Activated T-helper 1 cell treated with anti-CD3 and anti-CD28 coated beads, Interleukin-12 subunit alpha, Interleukin-12 subunit beta, Interleukin-2, Interleukin-4 antibody, amounts not matched to agents 30 ng/mL and 10 ng/mL and 1 ng/mL, durations not matched to agents 14 hours and 24 hours and 36 hours (primary cell): ENCODE measurements around the gene CASD1. TPM values are rescaled to one million over a fixed set of nuclear protein-coding genes. Genes with fewer than 3 reads are reported as not detected.

Experiments used
- DNase-seq: peaks from one replicate; pipeline ENCODE4 v3.0.0; 2021; ENCODE audit warnings: low spot score
- H3K27ac Mint-ChIP-seq: one replicate; pipeline ENCODE4 v1.8.0; 2021; ENCODE audit warnings: mild to moderate bottlenecking, mixed read lengths
- H3K27me3 Mint-ChIP-seq: one replicate; pipeline ENCODE4 v1.8.0; 2022; ENCODE audit warnings: mild to moderate bottlenecking, moderate library complexity, mixed read lengths; ENCODE audit not compliant: insufficient read depth
- H3K36me3 Mint-ChIP-seq: one replicate; pipeline ENCODE4 v1.8.0; 2021; ENCODE audit warnings: low read depth, mixed read lengths
- H3K4me1 Mint-ChIP-seq: one replicate; pipeline ENCODE4 v1.8.0; 2021; ENCODE audit warnings: low read depth, mixed read lengths
- H3K4me3 Mint-ChIP-seq: one replicate; pipeline ENCODE4 v1.8.0; 2021; ENCODE audit warnings: mild to moderate bottlenecking, moderate library complexity, mixed read lengths
- H3K9me3 Mint-ChIP-seq: one replicate; pipeline ENCODE4 v1.8.0; 2021; ENCODE audit warnings: mixed read lengths
- intact Hi-C: fragments of 100-400 bp; cut with micrococcal nuclease; formaldehyde crosslinking; loops from one replicate; pipeline ENCODE4 v1.15.1; 2024
- total RNA-seq: library from RNA; stranded (reverse); gene quantifications from 2 replicates; pipeline ENCODE4 v1.2.3, GENCODE V29; 2022

Gene CASD1
- total RNA-seq, 1 donor from 2014 or later = 15.2 TPM

- H3K4me1 Mint-ChIP-seq = no peaks in the 10 kb centered on the region
- intact Hi-C loops = no loop called here
- no peak for DNase-seq
- peaks cover 24% of the 10 kb centered on the region for H3K9me3 Mint-ChIP-seq
- H3K27ac Mint-ChIP-seq = no peak overlapping the region
- no peaks in the 10 kb centered on the region for H3K27me3 Mint-ChIP-seq
- H3K4me3 Mint-ChIP-seq = no peak overlapping the region
- peaks cover 18% of the 10 kb centered on the region for H3K36me3 Mint-ChIP-seq
Observed at GRCh38 chr7:94575646-94576045, 66.0 kb downstream of the CASD1 start.

GRCh38 chr7:94576316-94576715 is 66.7 kb downstream of the CASD1 start:
- DNase-seq = no peak
- no peaks in the 10 kb centered on the region for H3K4me1 Mint-ChIP-seq
- no peak overlapping the region for H3K4me3 Mint-ChIP-seq
- H3K27ac Mint-ChIP-seq = no peak overlapping the region
- no peaks in the 10 kb centered on the region for H3K27me3 Mint-ChIP-seq
- H3K36me3 Mint-ChIP-seq = peaks cover 18% of the 10 kb centered on the region
- H3K9me3 Mint-ChIP-seq = peaks cover 24% of the 10 kb centered on the region
- intact Hi-C loops = no loop called here

- H3K4me1 Mint-ChIP-seq = no peaks in the 10 kb centered on the region
- no peak overlapping the region for H3K27ac Mint-ChIP-seq
- peaks cover 18% of the 10 kb centered on the region for H3K36me3 Mint-ChIP-seq
Observed at GRCh38 chr7:94577357-94577756, 67.7 kb downstream of the CASD1 start.

GRCh38 chr7:94578614-94579013 is 69.0 kb downstream of the CASD1 start:
- no peak overlapping the region for H3K27ac Mint-ChIP-seq
- peaks cover 24% of the 10 kb centered on the region for H3K9me3 Mint-ChIP-seq
- no peak overlapping the region for H3K4me3 Mint-ChIP-seq
- no peak for DNase-seq
- no peaks in the 10 kb centered on the region for H3K4me1 Mint-ChIP-seq
- H3K36me3 Mint-ChIP-seq = peaks cover 18% of the 10 kb centered on the region
- intact Hi-C loops = no loop called here
- no peaks in the 10 kb centered on the region for H3K27me3 Mint-ChIP-seq

More at GRCh38 chr7:94577357-94577756, 67.7 kb downstream of the CASD1 start:
- Mint-ChIP-seq H3K27me3 (no peaks in the 10 kb centered on the region), H3K9me3 (peaks cover 24% of the 10 kb centered on the region), H3K4me3 (no peak overlapping the region)
- intact Hi-C loops = no loop called here
- no peak for DNase-seq

DNA sequence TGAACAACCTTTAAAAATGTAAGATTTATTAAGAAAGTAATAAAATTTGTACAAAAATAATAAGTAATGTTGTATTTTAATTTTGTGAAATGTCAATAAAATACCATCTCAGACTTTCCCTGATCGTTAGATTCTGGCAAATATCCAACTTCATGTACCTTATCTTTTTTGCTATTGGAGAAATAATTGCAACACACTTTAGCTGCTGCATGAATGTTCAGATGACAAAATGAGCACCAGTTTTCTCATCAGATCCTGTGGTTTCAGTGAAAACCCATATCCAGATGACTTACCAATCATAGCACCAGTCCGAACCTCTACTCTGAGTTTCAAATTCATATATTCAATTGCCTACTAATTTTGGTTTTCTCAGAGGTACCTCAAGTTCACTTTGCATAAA is 69.9 kb downstream of the CASD1 start:
- intact Hi-C loops = no loop called here
- Mint-ChIP-seq H3K27ac (no peak overlapping the region), H3K4me1 (no peaks in the 10 kb centered on the region), H3K36me3 (peaks cover 13% of the 10 kb centered on the region), H3K4me3 (no peak overlapping the region), H3K9me3 (peaks cover 19% of the 10 kb centered on the region), H3K27me3 (no peaks in the 10 kb centered on the region)
- DNase-seq = no peak

GRCh38 chr7:94580601-94581000 is 71.0 kb downstream of the CASD1 start:
- peaks cover 9% of the 10 kb centered on the region for H3K36me3 Mint-ChIP-seq
- H3K9me3 Mint-ChIP-seq = peaks cover 11% of the 10 kb centered on the region
- DNase-seq = no peak
- H3K27me3 Mint-ChIP-seq = no peaks in the 10 kb centered on the region
- H3K4me3 Mint-ChIP-seq = no peak overlapping the region
- H3K27ac Mint-ChIP-seq = no peak overlapping the region
- intact Hi-C loops = no loop called here
- H3K4me1 Mint-ChIP-seq = no peaks in the 10 kb centered on the region

GRCh38 chr7:94584113-94584512 is 74.5 kb downstream of the CASD1 start:
- Mint-ChIP-seq H3K4me1 (no peaks in the 10 kb centered on the region), H3K9me3 (peaks cover 5% of the 10 kb centered on the region), H3K36me3 (no peaks in the 10 kb centered on the region), H3K27ac (no peak overlapping the region), H3K4me3 (no peak overlapping the region), H3K27me3 (no peaks in the 10 kb centered on the region)
- intact Hi-C loops = no loop called here
- DNase-seq = no peak

DNA sequence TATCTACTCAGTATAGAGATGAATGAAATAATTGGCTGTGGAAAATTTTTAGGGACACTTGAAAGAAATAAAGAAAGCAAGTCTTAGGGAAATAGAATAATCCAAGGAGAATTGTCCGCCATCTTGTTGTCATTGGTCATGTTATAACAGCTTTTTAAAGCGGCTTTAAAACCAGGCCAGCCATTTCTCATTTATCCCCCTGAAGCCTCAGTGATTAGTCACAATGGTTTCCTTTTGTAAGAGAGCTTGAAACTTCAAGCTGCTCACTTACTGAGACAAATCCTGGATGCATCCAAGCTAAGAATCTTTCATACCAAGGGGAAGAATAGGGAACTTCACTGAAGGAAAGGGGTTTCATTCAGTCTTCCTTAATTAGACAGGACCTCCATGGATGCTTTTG is 78.5 kb downstream of the CASD1 start:
- Mint-ChIP-seq H3K4me3 (no peak overlapping the region), H3K9me3 (no peaks in the 10 kb centered on the region), H3K27me3 (no peaks in the 10 kb centered on the region), H3K27ac (no peak overlapping the region), H3K4me1 (no peaks in the 10 kb centered on the region), H3K36me3 (no peaks in the 10 kb centered on the region)
- DNase-seq = no peak
- intact Hi-C loops = no loop called here

- no peaks in the 10 kb centered on the region for H3K9me3 Mint-ChIP-seq
- no peak overlapping the region for H3K4me3 Mint-ChIP-seq
- intact Hi-C loops = no loop called here
- no peaks in the 10 kb centered on the region for H3K36me3 Mint-ChIP-seq
- H3K4me1 Mint-ChIP-seq = no peaks in the 10 kb centered on the region
- H3K27ac Mint-ChIP-seq = no peak overlapping the region
- no peaks in the 10 kb centered on the region for H3K27me3 Mint-ChIP-seq
- DNase-seq = no peak
Observed at GRCh38 chr7:94590526-94591162, 81.0 kb downstream of the CASD1 start.

- H3K4me3 Mint-ChIP-seq = no peak overlapping the region
- H3K9me3 Mint-ChIP-seq = no peaks in the 10 kb centered on the region
- H3K27ac Mint-ChIP-seq = no peak overlapping the region
- no peaks in the 10 kb centered on the region for H3K4me1 Mint-ChIP-seq
- intact Hi-C loops = no loop called here
- H3K36me3 Mint-ChIP-seq = no peaks in the 10 kb centered on the region
- DNase-seq = no peak
- H3K27me3 Mint-ChIP-seq = no peaks in the 10 kb centered on the region
Observed at GRCh38 chr7:94591176-94591575, 81.6 kb downstream of the CASD1 start.

DNA sequence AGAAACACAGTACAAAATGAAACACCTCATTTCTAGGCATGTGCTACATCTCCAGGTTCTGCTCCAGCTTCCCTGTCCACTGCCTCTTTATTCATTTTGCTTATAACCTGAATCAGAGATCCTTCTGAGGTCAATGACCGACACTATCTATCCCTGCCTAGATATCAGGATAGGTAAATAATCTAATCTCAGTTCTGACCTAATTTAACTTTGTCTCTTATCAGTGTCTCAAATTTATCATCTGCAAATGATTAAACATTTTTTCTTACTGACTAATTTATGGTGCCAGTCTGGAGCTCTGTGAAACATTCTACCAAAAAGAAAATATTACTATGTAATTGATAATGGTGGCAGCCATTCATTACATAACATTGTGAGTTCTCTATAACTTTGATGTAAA is 85.3 kb downstream of the CASD1 start:
- no peaks in the 10 kb centered on the region for H3K36me3 Mint-ChIP-seq
- no peak overlapping the region for H3K4me3 Mint-ChIP-seq
- no peaks in the 10 kb centered on the region for H3K27me3 Mint-ChIP-seq
- intact Hi-C loops = no loop called here
- no peaks in the 10 kb centered on the region for H3K9me3 Mint-ChIP-seq
- no peaks in the 10 kb centered on the region for H3K4me1 Mint-ChIP-seq
- DNase-seq = no peak
- H3K27ac Mint-ChIP-seq = no peak overlapping the region

GRCh38 chr7:94595717-94596116 is 86.1 kb downstream of the CASD1 start:
- Mint-ChIP-seq H3K27me3 (no peaks in the 10 kb centered on the region), H3K4me3 (no peak overlapping the region)
- DNase-seq = no peak

DNA sequence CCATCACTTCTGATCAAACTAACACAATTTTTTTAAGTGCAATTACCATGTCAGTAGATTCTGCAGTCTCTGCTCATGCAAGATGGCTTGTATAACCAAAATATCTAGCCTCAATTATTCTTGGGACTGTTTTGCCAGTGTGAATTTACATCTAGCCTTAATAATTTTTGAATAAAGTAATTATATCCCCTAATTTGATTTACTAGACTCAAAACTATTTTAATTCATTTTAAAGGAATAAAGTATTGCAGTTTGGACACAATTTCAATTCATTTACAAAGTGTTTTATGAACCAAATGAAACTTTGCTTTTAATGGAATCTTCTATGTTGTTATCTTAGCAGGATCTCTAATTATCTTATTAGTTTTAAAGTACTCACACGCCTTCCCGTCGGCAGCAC is 90.7 kb downstream of the CASD1 start:
- no peak for DNase-seq
- no peaks in the 10 kb centered on the region for H3K9me3 Mint-ChIP-seq
- H3K4me3 Mint-ChIP-seq = no peak overlapping the region

More at GRCh38 chr7:94595717-94596116, 86.1 kb downstream of the CASD1 start:
- H3K36me3 Mint-ChIP-seq = no peaks in the 10 kb centered on the region
- no peaks in the 10 kb centered on the region for H3K9me3 Mint-ChIP-seq
- no peak overlapping the region for H3K27ac Mint-ChIP-seq
- intact Hi-C loops = no loop called here
- no peaks in the 10 kb centered on the region for H3K4me1 Mint-ChIP-seq

GRCh38 chr7:94602181-94602580 is 92.6 kb downstream of the CASD1 start:
- no peak overlapping the region for H3K27ac Mint-ChIP-seq
- intact Hi-C loops = no loop called here
- H3K4me1 Mint-ChIP-seq = no peaks in the 10 kb centered on the region

More for the DNA sequence above, 90.7 kb downstream of the CASD1 start:
- intact Hi-C loops = no loop called here
- no peaks in the 10 kb centered on the region for H3K4me1 Mint-ChIP-seq
- H3K27me3 Mint-ChIP-seq = no peaks in the 10 kb centered on the region
- H3K27ac Mint-ChIP-seq = no peak overlapping the region
- no peaks in the 10 kb centered on the region for H3K36me3 Mint-ChIP-seq

More at GRCh38 chr7:94602181-94602580, 92.6 kb downstream of the CASD1 start:
- DNase-seq = no peak
- Mint-ChIP-seq H3K9me3 (no peaks in the 10 kb centered on the region), H3K36me3 (no peaks in the 10 kb centered on the region), H3K27me3 (no peaks in the 10 kb centered on the region), H3K4me3 (no peak overlapping the region)
